CD4-positive, alpha-beta T cell treated with Interleukin-4 for 1 hour (primary cell): ENCODE measurements around the gene LTBP4.
"Not testable (repeated sequence)": the region's sequence is repeated elsewhere in the genome, so short reads cannot be mapped to it uniquely, and the experiment has no call there.

Experiments used
- DNase-seq, 2 donors: peaks; one replicate each; pipeline ENCODE4 v3.0.0-alpha.2; 2020 to 2022

LTBP4 gene

GRCh38 chr19:40612831-40613689 is 11.9 kb downstream of the LTBP4 start:
- DNase-seq = peak; percentile 73 to 74

- DNase-seq = peak; percentile 87
These were observed 12.8 kb downstream of the LTBP4 start for GRCh38 chr19:40613690-40614621.

- peak; percentile 76 to 84 for DNase-seq
These were observed 13.6 kb downstream of the LTBP4 start for GRCh38 chr19:40614622-40615411.

DNA sequence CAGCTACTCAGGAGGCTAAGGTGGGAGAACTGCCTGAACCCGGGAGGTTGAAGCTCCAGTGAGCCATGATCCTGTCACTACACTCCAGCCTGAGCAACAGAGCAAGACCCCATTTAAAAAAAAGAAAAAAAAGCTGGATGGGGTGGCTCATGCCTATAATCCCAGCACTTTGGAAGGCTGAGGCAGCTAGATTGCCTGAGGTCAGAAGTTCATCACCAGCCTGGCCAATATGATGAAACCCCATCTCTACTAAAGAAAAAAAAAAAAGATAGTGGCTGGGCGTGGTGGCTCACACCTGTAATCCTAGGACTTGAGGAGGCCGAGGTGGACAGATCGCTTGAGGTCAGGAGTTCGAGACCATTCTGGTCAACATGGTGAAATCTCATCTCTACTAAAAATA is 15.0 kb downstream of the LTBP4 start:
- DNase-seq = no peak

DNA sequence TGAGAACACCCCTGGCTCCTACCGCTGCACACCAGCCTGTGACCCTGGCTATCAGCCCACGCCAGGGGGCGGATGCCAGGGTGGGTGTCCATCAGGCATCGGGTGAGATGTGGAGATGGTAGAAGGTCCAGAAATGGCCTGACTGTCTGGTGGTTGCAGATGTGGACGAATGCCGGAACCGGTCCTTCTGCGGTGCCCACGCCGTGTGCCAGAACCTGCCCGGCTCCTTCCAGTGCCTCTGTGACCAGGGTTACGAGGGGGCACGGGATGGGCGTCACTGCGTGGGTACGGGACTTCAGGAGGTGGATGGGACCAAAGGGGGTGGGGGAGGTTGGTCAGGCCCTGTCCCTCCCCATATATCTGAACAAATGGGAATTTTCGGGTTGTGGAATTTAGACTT is 15.8 kb downstream of the LTBP4 start:
- no peak for DNase-seq

GRCh38 chr19:40617961-40618360 is 16.8 kb downstream of the LTBP4 start:
- DNase-seq = no peak

- DNase-seq = no peak
These were observed 18.4 kb downstream of the LTBP4 start for GRCh38 chr19:40619333-40620160.

DNA sequence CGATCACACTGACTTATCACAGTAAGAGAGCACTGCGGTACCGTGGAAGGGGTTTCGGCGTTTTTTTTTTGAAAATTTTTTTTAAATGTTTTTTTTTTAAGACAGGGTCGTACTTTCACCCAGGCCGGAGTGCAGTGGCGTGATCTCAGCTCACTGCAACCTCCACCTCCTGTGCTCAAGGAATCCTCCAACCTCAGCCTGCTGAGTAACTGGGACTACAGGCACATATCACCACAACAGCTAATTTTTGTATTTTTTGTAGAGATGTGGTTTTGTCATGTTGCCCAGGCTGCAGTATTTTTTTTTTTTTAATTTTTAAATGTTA is 19.0 kb downstream of the LTBP4 start:
- no peak for DNase-seq

- DNase-seq = no peak
These were observed 20.1 kb downstream of the LTBP4 start for GRCh38 chr19:40621283-40621682.

- no peak for DNase-seq
These were observed 21.0 kb downstream of the LTBP4 start for GRCh38 chr19:40621966-40622772.

DNA sequence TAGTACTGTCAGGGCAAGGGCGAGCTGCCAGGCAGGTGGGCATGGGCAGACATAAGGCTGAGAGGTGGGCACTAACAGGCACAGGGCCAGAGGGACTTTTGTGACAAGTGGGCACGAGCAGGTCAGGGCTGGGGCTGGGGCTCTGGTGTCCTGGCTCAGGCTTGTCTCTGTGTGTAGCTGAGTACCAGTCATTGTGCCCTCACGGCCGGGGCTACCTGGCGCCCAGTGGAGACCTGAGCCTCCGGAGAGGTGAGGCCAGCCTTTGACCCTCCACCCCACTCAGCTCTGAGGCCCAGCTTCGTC is 21.6 kb downstream of the LTBP4 start:
- DNase-seq = no peak

GRCh38 chr19:40623403-40624251 is 22.5 kb downstream of the LTBP4 start:
- DNase-seq = no peak

DNA sequence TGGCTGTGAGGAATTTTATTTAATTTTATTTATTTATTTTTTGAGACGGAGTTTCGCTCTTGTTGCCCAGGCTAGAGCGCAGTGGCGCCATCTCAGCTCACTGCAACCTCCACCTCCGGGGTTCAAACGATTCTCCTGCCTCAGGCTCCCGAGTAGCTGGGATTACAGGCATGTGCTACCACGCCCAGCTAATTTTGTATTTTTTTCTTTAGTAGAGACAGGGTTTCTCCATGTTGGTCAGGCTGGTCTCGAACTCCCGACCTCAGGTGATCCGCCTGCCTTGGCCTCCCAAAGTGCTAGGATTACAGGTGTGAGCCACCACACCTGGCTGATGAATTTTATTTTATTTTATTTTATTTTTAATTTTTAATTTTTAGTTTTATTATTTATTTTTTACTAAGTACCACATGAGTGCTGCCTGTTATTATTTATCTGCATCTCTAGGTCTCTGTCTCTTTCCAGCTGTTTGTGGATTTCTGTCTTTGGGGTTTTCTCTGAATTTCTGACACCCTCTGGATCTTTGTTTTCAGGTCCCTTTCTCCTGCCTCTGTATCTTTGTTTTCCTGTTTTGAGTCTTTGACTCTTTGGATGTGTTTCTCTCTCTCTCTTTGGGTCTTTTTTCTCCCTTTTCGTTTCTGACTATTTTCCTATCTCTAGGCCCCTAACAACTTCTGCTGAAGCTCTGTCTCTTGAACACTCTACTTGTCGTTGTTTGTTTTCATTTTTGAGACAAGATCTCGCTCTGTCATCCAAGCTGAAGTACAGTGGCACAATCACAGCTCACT is 23.4 kb downstream of the LTBP4 start:
- not testable (repeated sequence) for DNase-seq

DNA sequence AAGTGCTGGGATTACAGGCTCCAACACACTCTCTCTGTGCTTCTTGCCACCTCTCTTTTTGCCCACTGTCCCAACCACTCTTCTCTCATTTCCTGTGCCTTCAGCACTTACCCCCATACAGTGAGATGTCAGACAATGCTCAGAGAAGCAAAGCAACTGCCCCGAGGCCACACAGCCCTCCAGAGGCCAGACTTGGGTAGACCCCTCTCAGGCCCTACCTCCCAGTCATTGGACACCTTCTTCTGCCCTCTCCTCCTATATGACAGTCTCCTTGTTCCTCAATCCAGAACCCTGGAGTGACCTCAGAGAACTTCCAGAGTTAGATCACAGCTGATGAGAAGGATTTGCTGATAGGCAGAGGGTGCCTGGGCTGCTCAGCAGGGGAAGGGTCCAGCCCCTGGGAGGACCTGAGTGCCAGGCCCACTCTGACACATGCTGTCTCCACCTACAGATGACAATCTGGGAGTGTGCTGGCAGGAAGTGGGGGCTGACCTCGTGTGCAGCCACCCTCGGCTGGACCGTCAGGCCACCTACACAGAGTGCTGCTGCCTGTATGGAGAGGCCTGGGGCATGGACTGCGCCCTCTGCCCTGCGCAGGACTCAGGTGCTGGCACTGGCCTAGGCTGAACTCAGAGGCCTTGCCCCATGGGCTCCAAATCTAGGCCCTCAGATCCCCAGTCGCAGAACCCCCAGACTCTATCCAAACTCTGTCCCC is 24.4 kb downstream of the LTBP4 start:
- no peak for DNase-seq

GRCh38 chr19:40626918-40627317 is 25.7 kb downstream of the LTBP4 start:
- no peak for DNase-seq

GRCh38 chr19:40627486-40628279 is 26.5 kb downstream of the LTBP4 start:
- DNase-seq = no peak

GRCh38 chr19:40629346-40629745 is 28.2 kb downstream of the LTBP4 start:
- DNase-seq = no peak

GRCh38 chr19:40630571-40631160 is 29.5 kb downstream of the LTBP4 start:
- DNase-seq = no peak
